K562 (cell line): ENCODE results near the gene ROPN1. TPM values are rescaled to one million over a fixed set of nuclear protein-coding genes. Genes with fewer than 3 reads are reported as not detected.
A peak's percentile ranks its signal among the peaks of the same experiment; 100 is the strongest.

Source experiments
- CBX3 ChIP-seq, 2 experiments: IDR thresholded peaks; 1 replicate in 1 of 2; 2 replicates in 1 of 2; pipeline ENCODE4 v1.6.1; 2012; ENCODE audit warnings: inconsistent platforms in 2 of 2, low read length in 2 of 2, borderline replicate concordance in 1 of 2, control low read depth in 1 of 2
- FOXP4 ChIP-seq: sonication (generic); formaldehyde crosslinking; IDR thresholded peaks from 2 replicates; pipeline ENCODE4 v1.8.0; 2022; ENCODE audit warnings: mild to moderate bottlenecking, missing genetic modification reagents, borderline replicate concordance
- JUNB ChIP-seq: fragments of 450-650 bp; formaldehyde crosslinking; conservative IDR thresholded peaks from 2 replicates; pipeline ENCODE4 v1.4.0; 2020; ENCODE audit warnings: mild to moderate bottlenecking
- MYNN ChIP-seq, 2 experiments: sonication (generic); formaldehyde crosslinking in 1 of 2; IDR thresholded peaks; 2 replicates each; pipeline versions ENCODE4 v1.5.0 to v1.6.1; 2016 to 2020; ENCODE audit warnings: antibody characterized with exemption in 1 of 2, missing genetic modification reagents in 1 of 2
- NCOA2 ChIP-seq, 2 experiments: fragments of 450-650 bp; IDR thresholded peaks; 2 replicates each; pipeline ENCODE4 v1.6.1; 2018; ENCODE audit warnings: mild to moderate bottlenecking in 2 of 2, moderate library complexity in 1 of 2; ENCODE audit not compliant: partially characterized antibody in 2 of 2
- PHB2 ChIP-seq: fragments of 450-650 bp; IDR thresholded peaks from 2 replicates; pipeline ENCODE4 v1.6.1; 2017; ENCODE audit warnings: low read depth
- PHF20 ChIP-seq: fragments of 450-650 bp; IDR thresholded peaks from 2 replicates; pipeline ENCODE4 v1.6.1; 2018; ENCODE audit not compliant: partially characterized antibody
- SAFB ChIP-seq: fragments of 200-400 bp; formaldehyde crosslinking; IDR thresholded peaks from 2 replicates; pipeline ENCODE4 v1.6.1; 2017; ENCODE audit warnings: low read depth, low read length, borderline replicate concordance
- TAF1 ChIP-seq: IDR thresholded peaks from 2 replicates; pipeline ENCODE4 v1.6.1; 2011; ENCODE audit warnings: mild to moderate bottlenecking, low read length, moderate library complexity; ENCODE audit not compliant: insufficient read depth, control insufficient read depth, severe bottlenecking; ENCODE audit errors: extremely low read depth
- TFAP4 ChIP-seq: sonication (generic); formaldehyde crosslinking; IDR thresholded peaks from 2 replicates; pipeline ENCODE4 v1.8.0; 2022; ENCODE audit warnings: missing genetic modification reagents, mild to moderate bottlenecking, moderate library complexity, borderline replicate concordance
- TFE3 ChIP-seq: fragments of 450-650 bp; formaldehyde crosslinking; IDR thresholded peaks from 2 replicates; pipeline ENCODE4 v1.4.0; 2020; ENCODE audit warnings: mild to moderate bottlenecking, mixed read lengths
- U2AF2 ChIP-seq: fragments of 200-400 bp; formaldehyde crosslinking; optimal IDR thresholded peaks from 2 replicates; pipeline ENCODE3; 2017; ENCODE audit warnings: low read depth, mild to moderate bottlenecking, low read length
- VEZF1 ChIP-seq: fragments of 200-800 bp; sonication (Bioruptor generic); IDR thresholded peaks from 2 replicates; pipeline ENCODE4 v1.6.1; 2017; ENCODE audit warnings: missing genetic modification characterization, missing compliant biosample characterization
- ZFP91 ChIP-seq: sonication (generic); formaldehyde crosslinking; IDR thresholded peaks from 2 replicates; pipeline ENCODE4 v1.8.0; 2022; ENCODE audit warnings: mild to moderate bottlenecking, missing genetic modification reagents
- ZNF655 ChIP-seq: fragments of 250-450 bp; sonication (Bioruptor Pico); IDR thresholded peaks from 2 replicates; pipeline ENCODE4 v1.5.0; 2021
- polyA plus RNA-seq, 8 experiments: library from polyadenylated mRNA; depleted of rRNA in 4 of 8; stranded (reverse) in 5 of 8; unstranded in 3 of 8; fragments of >200 nt; fragmentation: Nextera tagmentation in 2 of 8; fragmentation: Illumina TruSeq in 1 of 8; extraction: Ambion mirVana in 2 of 8; extraction: Trizol in 1 of 8; gene quantifications; 2 replicates each; pipeline versions ENCODE4 v1.2.1 to v1.2.3, GENCODE V29; 2011 to 2014; ENCODE audit warnings: inconsistent platforms in 1 of 8, missing spikeins in 1 of 8
- total RNA-seq, 7 experiments: library from RNA; depleted of rRNA in 6 of 7; stranded (reverse); fragments of >200 nt in 6 of 7; fragmentation: Illumina TruSeq in 2 of 7; extraction: Trizol in 2 of 7; gene quantifications; 2 replicates each; pipeline versions ENCODE4 v1.2.1 to v1.2.3, GENCODE V29; 2011 to 2021; ENCODE audit warnings: low replicate concordance in 1 of 7

The ROPN1 gene
- total and polyA plus RNA-seq, 9 of the 15 experiments (the other 6 are each of a cell fraction or from before 2014, with no cell fraction given) = not detected

GRCh38 chr3:123960781-123961507 lies 31.0 kb downstream of the ROPN1 start, which contains the start of gene CCDC14 (continued):
- TF ChIP-seq ZFP91 (no peak), TAF1 (peak; percentile 86), ZNF655 (CRISPR knock-in tag) (no peak), CBX3 (IDR thresholded peaks at IDR 0.05; ENCODE audit: borderline replicate concordance in 1 of 2, low read length in 2 of 2) (no peak), MYNN (IDR thresholded peaks at IDR 0.05) (no peak), MYNN (CRISPR knock-in tag; IDR thresholded peaks at IDR 0.05) (no peak), NCOA2 (IDR thresholded peaks at IDR 0.05; ENCODE audit: partially characterized antibody in 2 of 2) (no peak), FOXP4 (no peak), JUNB (CRISPR knock-in tag) (no peak), TFAP4 (CRISPR knock-in tag) (peak; percentile 60; the same call in 1 of the 2 replicates), PHF20 (peak; percentile 33), TFE3 (CRISPR knock-in tag) (no peak), U2AF2 (no peak), VEZF1 (CRISPR knock-in tag) (0 out of 2 replicates have a peak, but pooled peaks have one; percentile 23), PHB2 (no peak), SAFB (no peak)
